GM18519 (cell line): ENCODE measurements around the gene MTHFD1.

Experiments used
- ATAC-seq: cut with Tn5 transposase; IDR thresholded peaks from one replicate; pipeline ENCODE4 v1.9.1; 2021; ENCODE audit warnings: mild to moderate bottlenecking, moderate library complexity; ENCODE audit not compliant: unreplicated experiment, low FRiP score

MTHFD1 gene

DNA sequence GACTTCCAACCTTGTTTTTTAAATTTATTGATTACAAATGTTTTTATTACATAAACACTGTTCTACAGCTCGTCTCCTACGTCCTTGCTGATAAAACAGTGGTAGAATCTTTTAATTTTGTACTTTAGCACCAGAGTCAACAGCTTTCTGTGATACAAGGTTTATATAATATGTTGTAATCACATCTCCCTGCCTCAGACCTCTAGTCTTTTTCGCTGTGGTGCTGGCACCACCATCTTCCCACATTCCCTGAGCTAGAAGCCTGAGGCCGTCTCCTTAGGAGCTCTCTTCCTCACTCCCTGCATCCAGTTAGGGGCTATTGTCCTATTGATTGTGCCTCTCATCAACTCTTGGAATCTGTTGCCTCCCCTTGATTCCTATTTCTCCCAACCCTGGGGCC, 17.1 kb downstream of the MTHFD1 start:
- no peak for ATAC-seq

DNA sequence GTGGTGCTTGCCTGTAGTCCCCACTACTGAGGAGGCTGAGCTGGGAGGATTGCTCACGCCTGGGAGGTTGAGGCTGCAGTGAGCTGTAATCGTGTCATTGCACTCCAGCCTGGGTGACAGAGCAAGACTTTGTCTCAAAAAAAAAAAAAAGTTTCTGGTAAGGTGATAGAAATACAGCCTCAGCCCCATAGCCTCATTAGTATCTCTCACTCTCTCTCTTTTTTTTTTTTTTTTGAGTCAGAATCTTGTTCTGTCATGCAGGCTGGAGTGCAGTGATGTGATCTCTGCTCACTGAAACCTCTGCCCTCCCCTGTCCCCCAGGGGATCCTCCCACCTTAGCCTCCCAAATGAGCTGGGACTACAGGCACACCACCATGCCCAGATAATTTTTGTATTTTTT, 19.2 kb downstream of the MTHFD1 start:
- ATAC-seq = no peak

- ATAC-seq = no peak
Measured at GRCh38 chr14:64409126-64409920, 21.2 kb downstream of the MTHFD1 start.

GRCh38 chr14:64410084-64410774, 22.1 kb downstream of the MTHFD1 start:
- no peak for ATAC-seq

DNA sequence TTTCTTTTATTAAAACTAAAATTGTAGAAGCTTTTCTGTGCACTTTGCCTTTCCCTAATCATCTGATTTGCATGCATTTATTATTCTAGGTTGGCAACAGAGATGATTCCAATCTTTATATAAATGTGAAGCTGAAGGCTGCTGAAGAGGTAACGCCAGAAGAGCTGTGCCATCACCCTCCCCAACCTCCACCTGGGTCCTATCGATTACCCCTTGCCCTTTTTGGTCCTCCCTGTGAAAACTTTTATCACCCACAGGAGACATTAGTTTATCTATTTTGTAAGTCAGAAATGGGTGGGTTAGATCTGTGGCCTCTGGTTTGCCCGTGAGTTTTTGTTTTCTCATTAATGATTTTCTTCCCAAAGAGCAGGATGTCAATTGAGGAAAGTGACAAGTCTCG, 22.8 kb downstream of the MTHFD1 start:
- ATAC-seq = no peak

GRCh38 chr14:64412237-64412636, 24.1 kb downstream of the MTHFD1 start:
- ATAC-seq = no peak

DNA sequence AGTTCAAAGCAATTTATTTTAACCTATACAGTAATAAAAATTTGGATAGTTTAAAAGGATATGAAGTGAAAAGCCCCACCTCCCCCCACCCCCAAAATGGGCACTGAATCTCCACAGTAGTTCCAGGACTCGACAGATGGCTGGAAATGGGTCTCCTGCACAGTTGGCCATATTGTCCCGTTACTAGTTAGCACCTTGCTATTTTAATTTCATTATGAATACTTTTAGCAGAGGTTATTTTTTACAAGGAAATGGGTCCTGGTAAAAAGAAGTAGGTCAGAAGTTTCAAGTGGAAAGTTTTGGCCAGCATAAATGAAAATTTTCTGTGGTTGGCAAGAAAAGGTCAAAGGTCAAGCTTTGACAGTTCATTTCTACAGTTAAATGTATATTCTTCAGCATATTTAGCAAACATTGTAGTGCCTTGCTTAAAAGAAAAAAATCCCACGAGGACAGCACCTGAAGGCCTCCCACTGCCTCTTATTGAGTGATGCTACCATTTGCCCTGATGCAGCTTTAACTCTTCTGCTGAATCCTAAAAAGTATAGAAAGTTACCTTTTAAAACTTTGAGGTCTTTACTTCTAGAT, 28.3 kb downstream of the MTHFD1 start:
- no peak for ATAC-seq

GRCh38 chr14:64417055-64417770, 29.1 kb downstream of the MTHFD1 start:
- no peak for ATAC-seq

DNA sequence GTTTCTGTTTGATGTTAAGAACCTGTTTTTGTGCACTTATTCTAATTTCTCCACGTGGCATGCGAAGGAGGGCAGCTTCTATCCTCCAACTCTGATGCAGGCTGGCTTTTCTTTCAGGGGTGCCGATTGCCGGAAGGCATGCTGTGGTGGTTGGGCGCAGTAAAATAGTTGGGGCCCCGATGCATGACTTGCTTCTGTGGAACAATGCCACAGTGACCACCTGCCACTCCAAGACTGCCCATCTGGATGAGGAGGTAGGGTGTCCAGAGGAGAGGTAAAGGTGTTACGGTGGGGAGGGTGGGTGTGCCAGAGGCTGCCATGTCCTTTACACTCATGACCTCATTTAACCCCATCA, 29.6 kb downstream of the MTHFD1 start:
- no peak for ATAC-seq

GRCh38 chr14:64419003-64419402, 30.9 kb downstream of the MTHFD1 start:
- no peak for ATAC-seq

- ATAC-seq = no peak
Measured at GRCh38 chr14:64421166-64421565, 33.0 kb downstream of the MTHFD1 start.

GRCh38 chr14:64422005-64422404, 33.9 kb downstream of the MTHFD1 start:
- no peak for ATAC-seq

DNA sequence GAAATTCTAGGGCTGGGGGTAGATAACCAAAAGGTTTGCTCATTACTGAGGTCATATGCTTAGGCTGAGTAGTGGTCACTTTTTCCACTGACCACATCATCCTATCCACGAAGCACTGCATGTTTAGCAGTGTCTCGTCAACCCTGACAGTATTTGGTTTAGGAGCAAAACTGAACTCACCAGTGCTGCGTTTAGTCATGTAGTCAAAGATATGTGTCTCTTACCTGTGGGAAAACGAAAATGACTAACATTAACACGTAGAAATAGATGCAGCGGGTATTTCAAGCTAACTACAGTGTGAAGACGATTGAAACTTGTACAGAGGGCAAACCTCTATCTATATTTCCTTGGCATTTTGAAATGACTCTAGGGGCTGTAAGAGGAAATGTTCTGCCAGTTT, 34.6 kb downstream of the MTHFD1 start:
- no peak for ATAC-seq

GRCh38 chr14:64423987-64424386, 35.8 kb downstream of the MTHFD1 start:
- ATAC-seq = no peak

DNA sequence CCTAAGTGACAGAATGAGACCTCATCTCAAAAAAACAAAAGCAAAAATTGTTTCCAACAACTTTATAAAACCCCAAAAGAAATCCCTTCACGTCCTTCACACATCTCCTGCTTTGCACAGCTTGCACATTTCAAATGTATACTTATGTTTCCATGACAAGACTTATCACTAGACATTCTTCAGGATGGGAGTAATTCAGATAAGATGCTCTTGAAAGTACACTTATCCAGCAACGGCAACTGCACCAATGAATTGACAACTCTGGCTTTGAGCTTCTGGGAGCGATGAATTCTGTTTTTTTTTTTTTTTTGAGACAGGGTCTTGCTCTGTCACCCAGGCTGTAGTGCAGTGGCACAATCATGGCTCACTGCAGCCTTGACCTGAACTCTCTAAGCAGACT, 46.4 kb downstream of the MTHFD1 start:
- ATAC-seq = no peak

- no peak for ATAC-seq
Measured at GRCh38 chr14:64438181-64438841, 50.2 kb downstream of the MTHFD1 start.

GRCh38 chr14:64439141-64439540, 51.0 kb downstream of the MTHFD1 start:
- no peak for ATAC-seq

GRCh38 chr14:64440494-64440893, 52.3 kb downstream of the MTHFD1 start:
- no peak for ATAC-seq

GRCh38 chr14:64442300-64442988, 54.3 kb downstream of the MTHFD1 start:
- ATAC-seq = no peak

DNA sequence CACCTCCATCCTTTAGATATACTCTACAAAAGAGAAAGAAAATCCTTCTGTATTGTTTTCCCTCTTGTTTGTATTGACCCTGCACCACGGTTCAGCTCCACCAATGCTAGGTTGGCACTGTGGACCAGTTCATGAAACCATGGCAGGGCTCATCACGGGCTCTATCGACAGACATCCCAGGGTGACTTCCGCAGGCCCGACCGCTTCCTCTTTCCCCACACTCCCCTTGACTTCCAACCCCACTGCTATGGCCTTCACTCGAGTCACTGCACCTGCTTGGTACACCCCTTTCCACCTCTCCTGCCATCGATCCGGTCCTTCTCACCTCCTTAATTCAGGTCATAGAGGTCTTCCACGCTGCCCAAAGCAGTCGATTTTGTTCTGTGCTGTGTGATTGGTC, 56.0 kb downstream of the MTHFD1 start:
- ATAC-seq = no peak
